LNCaP clone FGC (cell line): ENCODE data around the gene IL23R.

Source experiments
- DNase-seq: peaks from one replicate; pipeline ENCODE4 v3.0.0-alpha.2; 2011; ENCODE audit warnings: low read depth
- H3K4me3 ChIP-seq: 2 replicates; pipeline ENCODE4 v1.5.1; 2011; ENCODE audit warnings: mild to moderate bottlenecking, low read depth, low read length, control low read depth
- TF ChIP-seq, protein P1 (sequence below): IDR thresholded peaks from 2 replicates; pipeline ENCODE4 v1.5.1; 2012; ENCODE audit warnings: mild to moderate bottlenecking; ENCODE audit not compliant: control insufficient read depth, insufficient read depth; ENCODE audit errors: extremely low read depth

IL23R gene

GRCh38 chr1:67213948-67214347 lies 47.7 kb downstream of the IL23R start:
- H3K4me3 ChIP-seq = no peak overlapping the region

DNA sequence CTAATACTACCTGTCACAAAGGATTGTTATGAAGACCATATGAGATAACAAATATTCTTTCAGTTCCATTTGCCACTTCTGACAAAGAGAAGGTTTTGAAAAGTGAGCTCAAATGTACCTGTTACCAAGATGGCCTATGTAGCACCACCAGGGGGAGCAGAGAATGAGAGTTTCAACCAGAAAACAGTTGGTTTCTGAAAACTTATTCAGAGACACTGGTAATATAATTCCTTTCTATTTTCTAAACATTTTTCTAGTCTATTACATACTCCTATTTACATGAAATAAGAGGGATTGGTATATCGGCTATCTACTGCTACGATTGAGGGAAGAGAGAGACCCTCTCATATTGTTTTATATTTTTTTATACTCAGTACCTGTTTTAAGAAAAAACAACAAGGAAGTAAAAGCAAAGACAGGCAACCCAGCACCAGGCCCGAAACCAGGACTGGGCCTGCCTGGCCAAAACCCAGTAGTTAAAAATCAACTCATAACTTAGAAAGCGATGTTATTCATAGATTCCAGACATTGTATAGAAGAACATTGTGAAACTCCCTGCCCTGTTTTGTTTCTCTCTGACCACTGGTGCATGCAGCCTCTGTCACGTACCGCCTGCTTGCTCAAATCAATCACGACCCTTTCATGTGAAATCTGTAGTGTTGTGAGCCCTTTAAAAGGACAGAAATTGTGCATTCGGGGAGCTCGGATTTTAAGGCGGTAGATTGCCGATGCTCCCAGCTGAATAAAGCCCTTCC lies 48.3 kb downstream of the IL23R start:
- TF ChIP-seq, protein P1, sequence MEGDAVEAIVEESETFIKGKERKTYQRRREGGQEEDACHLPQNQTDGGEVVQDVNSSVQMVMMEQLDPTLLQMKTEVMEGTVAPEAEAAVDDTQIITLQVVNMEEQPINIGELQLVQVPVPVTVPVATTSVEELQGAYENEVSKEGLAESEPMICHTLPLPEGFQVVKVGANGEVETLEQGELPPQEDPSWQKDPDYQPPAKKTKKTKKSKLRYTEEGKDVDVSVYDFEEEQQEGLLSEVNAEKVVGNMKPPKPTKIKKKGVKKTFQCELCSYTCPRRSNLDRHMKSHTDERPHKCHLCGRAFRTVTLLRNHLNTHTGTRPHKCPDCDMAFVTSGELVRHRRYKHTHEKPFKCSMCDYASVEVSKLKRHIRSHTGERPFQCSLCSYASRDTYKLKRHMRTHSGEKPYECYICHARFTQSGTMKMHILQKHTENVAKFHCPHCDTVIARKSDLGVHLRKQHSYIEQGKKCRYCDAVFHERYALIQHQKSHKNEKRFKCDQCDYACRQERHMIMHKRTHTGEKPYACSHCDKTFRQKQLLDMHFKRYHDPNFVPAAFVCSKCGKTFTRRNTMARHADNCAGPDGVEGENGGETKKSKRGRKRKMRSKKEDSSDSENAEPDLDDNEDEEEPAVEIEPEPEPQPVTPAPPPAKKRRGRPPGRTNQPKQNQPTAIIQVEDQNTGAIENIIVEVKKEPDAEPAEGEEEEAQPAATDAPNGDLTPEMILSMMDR = peak; percentile 61
- H3K4me3 ChIP-seq = no peak overlapping the region
- DNase-seq = no peak

More at GRCh38 chr1:67213948-67214347, 47.7 kb downstream of the IL23R start:
- TF ChIP-seq, protein P1 = no peak
- DNase-seq = no peak

- no peak for DNase-seq
- TF ChIP-seq, protein P1 = no peak
- no peak overlapping the region for H3K4me3 ChIP-seq
Measured at GRCh38 chr1:67216401-67216800, 50.1 kb downstream of the IL23R start.

DNA sequence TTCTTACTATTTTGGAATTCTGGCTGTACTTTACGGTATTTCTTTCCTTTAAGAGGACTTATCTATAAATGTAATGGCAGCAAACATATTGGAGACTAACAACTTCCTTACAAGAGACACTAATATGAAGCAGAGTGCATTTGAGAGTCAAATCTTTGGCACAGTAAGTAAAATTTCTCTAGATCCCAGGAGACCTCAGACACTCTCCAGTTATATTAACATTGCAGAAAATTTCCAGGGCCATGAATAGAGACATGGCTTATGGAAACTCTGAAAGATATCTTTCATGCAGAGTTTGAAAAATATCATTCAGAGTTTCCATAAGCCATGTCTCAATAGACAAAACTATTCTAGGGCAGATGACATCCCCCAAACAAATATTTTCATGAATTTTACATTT lies 51.2 kb downstream of the IL23R start:
- no peak for DNase-seq
- H3K4me3 ChIP-seq = no peak overlapping the region
- TF ChIP-seq, protein P1 = no peak

GRCh38 chr1:67217938-67218337 lies 51.7 kb downstream of the IL23R start:
- TF ChIP-seq, protein P1 = no peak
- no peak overlapping the region for H3K4me3 ChIP-seq
- DNase-seq = no peak

GRCh38 chr1:67224856-67225255 lies 58.6 kb downstream of the IL23R start:
- no peak overlapping the region for H3K4me3 ChIP-seq
- TF ChIP-seq, protein P1 = no peak
- no peak for DNase-seq

DNA sequence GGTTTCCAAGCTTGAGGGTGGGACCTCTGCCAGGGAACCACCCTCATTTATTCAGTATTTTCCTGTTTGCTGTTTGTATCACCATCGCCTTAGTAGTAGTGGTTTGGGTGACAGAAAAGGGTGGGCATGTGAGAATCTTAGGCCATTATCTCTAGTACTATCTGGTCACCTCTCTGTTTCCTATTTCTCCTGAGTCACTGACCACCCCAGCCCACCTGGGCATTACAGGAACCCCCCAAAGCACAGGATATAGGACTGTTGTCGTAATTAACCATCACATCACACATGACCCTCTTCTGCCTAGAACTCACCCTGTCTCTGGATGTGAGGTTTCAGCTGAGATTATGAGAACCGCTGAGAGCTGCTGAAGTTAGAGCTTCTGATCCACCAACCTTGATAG lies 60.4 kb downstream of the IL23R start:
- DNase-seq = no peak
- TF ChIP-seq, protein P1 = no peak

More for the DNA sequence above, 60.4 kb downstream of the IL23R start:
- no peak overlapping the region for H3K4me3 ChIP-seq
